ENCODE data around the gene NUTF2. TPM values are rescaled to one million over a fixed set of nuclear protein-coding genes. Genes with fewer than 3 reads are reported as not detected.

Gene NUTF2
- total RNA-seq, 1 donor from 2014 or later, result 186 TPM

DNA sequence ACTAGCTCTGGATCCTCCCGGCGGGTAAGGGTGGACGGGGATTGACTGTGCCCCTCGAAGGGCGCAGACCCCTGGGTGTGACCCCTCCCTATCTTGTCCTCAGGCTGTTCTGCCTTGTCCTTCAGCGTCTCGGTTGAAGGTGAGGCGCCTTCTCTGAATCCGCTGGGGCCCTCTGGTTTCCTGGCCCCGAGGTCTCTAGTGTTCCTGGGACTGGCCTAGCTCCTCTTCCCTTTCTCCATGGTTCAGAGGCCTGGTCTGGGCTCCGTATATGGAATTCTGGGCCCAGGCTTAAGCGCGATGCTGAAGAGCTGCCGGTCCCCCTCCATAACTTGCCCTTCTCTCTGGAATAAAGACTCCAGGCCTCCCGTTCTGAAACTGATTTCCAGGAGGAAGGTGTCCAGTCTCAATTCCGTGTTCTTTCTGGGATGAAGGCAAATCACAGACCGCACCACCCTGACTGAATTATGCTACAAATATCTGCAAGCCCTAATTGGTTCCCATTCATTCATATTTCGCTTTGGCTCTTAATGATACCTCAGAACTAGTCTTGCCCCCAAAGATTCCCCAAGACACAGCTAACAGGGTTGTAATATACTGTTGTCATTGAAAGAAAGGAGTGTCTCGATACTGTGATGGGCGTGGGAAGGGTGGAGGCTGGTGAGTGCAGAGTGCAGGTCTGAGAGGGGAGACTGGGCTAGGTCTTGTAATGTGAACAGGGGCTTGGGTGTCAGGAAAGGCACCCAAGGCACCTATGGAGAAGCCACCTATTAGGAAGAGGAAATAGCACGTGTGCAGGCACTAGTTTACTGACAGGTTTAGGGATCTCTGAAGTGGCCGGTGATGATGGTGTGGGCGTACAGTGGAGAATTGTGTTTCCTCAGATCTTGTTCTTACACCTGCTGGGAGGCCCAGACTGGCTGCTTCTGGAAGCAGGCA, 27.0 kb downstream of the NUTF2 start:
- H3K27ac Mint-ChIP-seq, result peak overlapping the region; percentile 81
- H3K4me3 Mint-ChIP-seq, result peak overlapping the region; percentile 88
- intact Hi-C loops (cut with micrococcal nuclease), result loop anchor here (1.0 to 5.0 kb wide), 8 partner anchors 20 to 95 kb away; partner anchors contain the start of genes NUTF2, PSKH1, RANBP10 and SLC12A4
- H3K9me3 Mint-ChIP-seq, result no peaks in the 10 kb centered on the region
- DNase-seq (ENCODE audit: low spot score), result no peak
- H3K36me3 Mint-ChIP-seq (ENCODE audit: low read depth), result peaks cover 36% of the 10 kb centered on the region
- no peaks in the 10 kb centered on the region for H3K27me3 Mint-ChIP-seq (ENCODE audit: insufficient read depth)
- peaks cover 35% of the 10 kb centered on the region for H3K4me1 Mint-ChIP-seq (ENCODE audit: low read depth)

DNA sequence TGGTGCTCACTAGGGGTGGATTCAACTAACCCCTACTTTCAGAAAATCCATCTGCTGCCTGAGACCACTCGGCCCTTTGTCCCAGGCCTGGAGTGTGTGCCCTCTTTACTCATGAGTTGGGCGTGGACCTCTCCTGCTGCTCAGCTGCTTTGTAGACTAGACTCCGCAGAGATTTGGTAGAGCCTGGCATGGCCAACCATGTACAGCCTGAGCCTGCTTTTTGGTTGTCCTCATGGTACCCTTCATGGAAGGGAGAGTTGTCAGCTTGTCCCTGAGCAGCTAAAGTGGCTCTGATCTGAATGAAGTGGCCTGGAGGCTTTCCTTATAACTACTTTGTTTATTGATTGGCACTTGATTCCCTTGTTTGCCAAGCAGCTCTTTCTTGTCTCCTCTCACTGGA, 27.6 kb downstream of the NUTF2 start:
- intact Hi-C loops (cut with micrococcal nuclease), result loop anchor here (5.0 kb wide), 1 partner anchor 42 kb away; no protein-coding TSS in a partner anchor
- Mint-ChIP-seq H3K27ac (peak overlapping the region; percentile 81), H3K9me3 (no peaks in the 10 kb centered on the region), H3K36me3 (ENCODE audit: low read depth) (peaks cover 43% of the 10 kb centered on the region), H3K4me3 (peak overlapping the region; percentile 88), H3K4me1 (ENCODE audit: low read depth) (peaks cover 35% of the 10 kb centered on the region), H3K27me3 (ENCODE audit: insufficient read depth) (no peaks in the 10 kb centered on the region)
- DNase-seq (ENCODE audit: low spot score), result no peak

DNA sequence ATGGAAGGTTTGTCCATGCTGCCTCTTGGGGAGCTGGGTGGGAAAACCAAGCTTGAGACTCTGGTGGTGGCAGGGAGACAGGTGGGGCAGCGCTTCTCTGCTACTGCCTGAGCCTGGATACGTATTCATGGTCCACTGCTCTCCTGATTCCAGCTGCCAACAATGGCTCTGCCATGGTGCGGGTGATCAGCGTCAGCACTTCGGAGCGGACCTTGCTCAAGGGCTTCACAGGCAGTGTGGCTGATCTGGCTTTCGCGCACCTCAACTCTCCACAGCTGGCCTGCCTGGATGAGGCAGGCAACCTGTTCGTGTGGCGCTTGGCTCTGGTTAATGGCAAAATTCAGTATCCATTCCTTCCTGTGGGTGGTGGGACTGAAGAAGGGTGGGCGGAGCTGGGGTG, 30.3 kb downstream of the NUTF2 start:
- Mint-ChIP-seq H3K36me3 (ENCODE audit: low read depth) (peaks cover 47% of the 10 kb centered on the region), H3K4me3 (no peak overlapping the region), H3K4me1 (ENCODE audit: low read depth) (peaks cover 35% of the 10 kb centered on the region), H3K27me3 (ENCODE audit: insufficient read depth) (no peaks in the 10 kb centered on the region), H3K9me3 (no peaks in the 10 kb centered on the region), H3K27ac (no peak overlapping the region)
- no peak for DNase-seq (ENCODE audit: low spot score)
- intact Hi-C loops (cut with micrococcal nuclease), result no loop called here

DNA sequence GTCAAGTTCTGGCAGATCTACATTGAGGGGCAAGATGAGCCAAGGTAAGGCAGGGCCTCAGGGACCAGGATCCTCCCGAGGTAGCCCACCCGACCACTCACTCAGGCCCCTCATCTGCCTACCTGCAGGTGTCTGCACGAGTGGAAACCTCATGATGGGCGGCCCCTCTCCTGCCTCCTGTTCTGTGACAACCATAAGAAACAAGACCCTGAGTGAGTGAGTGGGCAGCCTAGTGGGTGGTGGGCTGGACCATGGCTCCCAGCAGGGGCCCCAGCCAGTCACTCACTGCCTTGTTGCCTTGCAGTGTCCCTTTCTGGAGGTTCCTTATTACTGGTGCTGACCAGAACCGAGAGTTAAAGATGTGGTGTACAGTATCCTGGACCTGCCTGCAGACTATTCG, 31.5 kb downstream of the NUTF2 start:
- Mint-ChIP-seq H3K27me3 (ENCODE audit: insufficient read depth) (no peaks in the 10 kb centered on the region), H3K36me3 (ENCODE audit: low read depth) (peaks cover 52% of the 10 kb centered on the region), H3K27ac (no peak overlapping the region), H3K9me3 (no peaks in the 10 kb centered on the region), H3K4me3 (no peak overlapping the region), H3K4me1 (ENCODE audit: low read depth) (peaks cover 28% of the 10 kb centered on the region)
- no peak for DNase-seq (ENCODE audit: low spot score)
- intact Hi-C loops (cut with micrococcal nuclease), result no loop called here

DNA sequence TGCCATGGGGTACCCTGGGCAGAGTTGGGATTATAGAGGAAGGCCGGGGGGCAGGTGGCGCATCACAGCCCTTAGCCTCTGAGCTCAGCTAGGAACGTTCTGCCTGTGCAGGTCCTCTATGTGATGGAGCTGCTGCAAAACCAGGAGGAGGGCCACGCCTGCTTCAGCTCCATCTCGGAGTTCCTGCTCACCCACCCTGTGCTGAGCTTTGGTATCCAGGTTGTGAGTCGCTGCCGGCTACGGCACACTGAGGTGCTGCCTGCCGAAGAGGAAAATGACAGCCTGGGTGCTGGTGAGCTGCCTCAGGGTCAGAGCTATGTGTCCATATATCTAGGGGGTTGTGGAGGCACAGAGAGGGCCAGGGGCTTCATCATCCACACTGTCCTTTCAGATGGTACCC, 32.1 kb downstream of the NUTF2 start:
- Mint-ChIP-seq H3K27me3 (ENCODE audit: insufficient read depth) (no peaks in the 10 kb centered on the region), H3K4me1 (ENCODE audit: low read depth) (peaks cover 23% of the 10 kb centered on the region), H3K27ac (no peak overlapping the region), H3K4me3 (no peak overlapping the region), H3K9me3 (no peaks in the 10 kb centered on the region), H3K36me3 (ENCODE audit: low read depth) (peaks cover 57% of the 10 kb centered on the region)
- intact Hi-C loops (cut with micrococcal nuclease), result no loop called here
- DNase-seq (ENCODE audit: low spot score), result no peak

DNA sequence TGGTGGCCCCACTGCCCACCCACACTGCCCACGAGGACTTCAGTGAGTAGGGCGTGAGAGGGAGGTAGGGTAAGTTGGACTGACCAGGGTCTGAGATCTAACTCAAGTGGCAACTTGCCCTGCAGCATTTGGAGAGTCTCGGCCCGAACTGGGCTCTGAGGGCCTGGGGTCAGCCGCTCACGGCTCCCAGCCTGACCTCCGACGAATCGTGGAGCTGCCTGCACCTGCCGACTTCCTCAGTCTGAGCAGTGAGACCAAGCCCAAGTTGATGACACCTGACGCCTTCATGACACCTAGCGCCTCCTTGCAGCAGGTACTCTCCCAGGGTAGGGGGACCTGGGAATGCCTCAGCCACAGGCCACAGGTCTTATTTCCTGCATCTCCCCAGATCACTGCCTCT, 32.7 kb downstream of the NUTF2 start:
- Mint-ChIP-seq H3K36me3 (ENCODE audit: low read depth) (peaks cover 60% of the 10 kb centered on the region), H3K4me1 (ENCODE audit: low read depth) (peaks cover 17% of the 10 kb centered on the region), H3K9me3 (no peaks in the 10 kb centered on the region)

DNA sequence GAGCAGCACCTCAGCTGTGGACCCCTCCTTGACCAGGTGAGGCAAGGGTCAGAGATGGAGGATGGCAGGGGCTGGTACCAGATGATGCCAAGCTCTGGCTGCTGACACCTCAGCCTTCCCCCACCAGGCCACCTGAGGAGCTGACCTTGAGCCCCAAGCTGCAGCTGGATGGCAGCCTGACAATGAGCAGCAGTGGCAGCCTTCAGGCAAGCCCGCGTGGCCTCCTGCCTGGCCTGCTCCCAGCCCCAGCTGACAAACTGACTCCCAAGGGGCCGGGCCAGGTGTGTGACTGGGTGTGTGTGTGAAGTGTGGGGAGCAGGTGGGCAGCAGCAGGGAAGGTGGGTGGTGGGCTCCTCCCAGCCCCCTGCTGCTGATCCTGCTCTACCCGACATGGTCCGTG, 33.2 kb downstream of the NUTF2 start:
- DNase-seq (ENCODE audit: low spot score), result no peak
- no peak overlapping the region for H3K27ac Mint-ChIP-seq
- no peak overlapping the region for H3K4me3 Mint-ChIP-seq
- no peaks in the 10 kb centered on the region for H3K27me3 Mint-ChIP-seq (ENCODE audit: insufficient read depth)
- peaks cover 61% of the 10 kb centered on the region for H3K36me3 Mint-ChIP-seq (ENCODE audit: low read depth)
- peaks cover 12% of the 10 kb centered on the region for H3K4me1 Mint-ChIP-seq (ENCODE audit: low read depth)
- no peaks in the 10 kb centered on the region for H3K9me3 Mint-ChIP-seq
- intact Hi-C loops (cut with micrococcal nuclease), result no loop called here

More for the DNA sequence above, 32.7 kb downstream of the NUTF2 start:
- DNase-seq (ENCODE audit: low spot score), result no peak
- no peak overlapping the region for H3K27ac Mint-ChIP-seq
- no peak overlapping the region for H3K4me3 Mint-ChIP-seq
- intact Hi-C loops (cut with micrococcal nuclease), result no loop called here
- no peaks in the 10 kb centered on the region for H3K27me3 Mint-ChIP-seq (ENCODE audit: insufficient read depth)

DNA sequence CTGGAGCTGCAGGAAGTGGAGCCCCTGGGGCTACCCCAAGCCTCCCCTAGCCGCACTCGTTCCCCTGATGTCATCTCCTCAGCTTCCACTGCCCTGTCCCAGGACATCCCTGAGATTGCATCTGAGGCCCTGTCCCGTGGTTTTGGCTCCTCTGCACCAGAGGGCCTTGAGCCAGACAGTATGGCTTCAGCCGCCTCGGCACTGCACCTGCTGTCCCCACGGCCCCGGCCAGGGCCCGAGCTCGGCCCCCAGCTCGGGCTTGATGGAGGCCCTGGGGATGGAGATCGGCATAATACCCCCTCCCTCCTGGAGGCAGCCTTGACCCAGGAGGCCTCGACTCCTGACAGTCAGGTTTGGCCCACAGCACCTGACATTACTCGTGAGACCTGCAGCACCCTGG, 33.9 kb downstream of the NUTF2 start:
- Mint-ChIP-seq H3K36me3 (ENCODE audit: low read depth) (peaks cover 56% of the 10 kb centered on the region), H3K27ac (no peak overlapping the region), H3K27me3 (ENCODE audit: insufficient read depth) (no peaks in the 10 kb centered on the region), H3K4me1 (ENCODE audit: low read depth) (peaks cover 6% of the 10 kb centered on the region), H3K9me3 (no peaks in the 10 kb centered on the region), H3K4me3 (no peak overlapping the region)
- no peak for DNase-seq (ENCODE audit: low spot score)
- intact Hi-C loops (cut with micrococcal nuclease), result no loop called here

DNA sequence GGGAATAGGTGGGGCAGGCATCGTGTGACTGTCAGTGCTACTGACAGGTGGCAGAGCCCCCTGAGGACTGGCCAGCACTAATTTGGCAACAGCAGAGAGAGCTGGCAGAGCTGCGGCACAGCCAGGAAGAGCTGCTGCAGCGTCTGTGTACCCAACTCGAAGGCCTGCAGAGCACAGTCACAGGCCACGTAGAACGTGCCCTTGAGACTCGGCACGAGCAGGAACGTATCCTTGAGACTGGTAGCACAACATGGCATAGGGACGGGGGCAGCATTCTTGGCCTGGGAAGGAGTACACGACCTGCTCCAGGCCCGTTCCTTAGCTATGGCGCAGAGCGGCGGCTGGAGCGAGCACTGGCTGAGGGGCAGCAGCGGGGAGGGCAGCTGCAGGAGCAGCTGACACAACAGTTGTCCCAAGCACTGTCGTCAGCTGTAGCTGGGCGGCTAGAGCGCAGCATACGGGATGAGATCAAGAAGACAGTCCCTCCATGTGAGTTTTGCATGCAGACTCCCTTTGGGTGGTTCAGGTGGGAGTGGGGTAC, 35.0 kb downstream of the NUTF2 start:
- H3K4me1 Mint-ChIP-seq (ENCODE audit: low read depth), result no peaks in the 10 kb centered on the region
- DNase-seq (ENCODE audit: low spot score), result no peak
- H3K36me3 Mint-ChIP-seq (ENCODE audit: low read depth), result peaks cover 56% of the 10 kb centered on the region
- no peaks in the 10 kb centered on the region for H3K9me3 Mint-ChIP-seq
- intact Hi-C loops (cut with micrococcal nuclease), result no loop called here
- H3K27me3 Mint-ChIP-seq (ENCODE audit: insufficient read depth), result no peaks in the 10 kb centered on the region
- H3K4me3 Mint-ChIP-seq, result no peak overlapping the region
- no peak overlapping the region for H3K27ac Mint-ChIP-seq

DNA sequence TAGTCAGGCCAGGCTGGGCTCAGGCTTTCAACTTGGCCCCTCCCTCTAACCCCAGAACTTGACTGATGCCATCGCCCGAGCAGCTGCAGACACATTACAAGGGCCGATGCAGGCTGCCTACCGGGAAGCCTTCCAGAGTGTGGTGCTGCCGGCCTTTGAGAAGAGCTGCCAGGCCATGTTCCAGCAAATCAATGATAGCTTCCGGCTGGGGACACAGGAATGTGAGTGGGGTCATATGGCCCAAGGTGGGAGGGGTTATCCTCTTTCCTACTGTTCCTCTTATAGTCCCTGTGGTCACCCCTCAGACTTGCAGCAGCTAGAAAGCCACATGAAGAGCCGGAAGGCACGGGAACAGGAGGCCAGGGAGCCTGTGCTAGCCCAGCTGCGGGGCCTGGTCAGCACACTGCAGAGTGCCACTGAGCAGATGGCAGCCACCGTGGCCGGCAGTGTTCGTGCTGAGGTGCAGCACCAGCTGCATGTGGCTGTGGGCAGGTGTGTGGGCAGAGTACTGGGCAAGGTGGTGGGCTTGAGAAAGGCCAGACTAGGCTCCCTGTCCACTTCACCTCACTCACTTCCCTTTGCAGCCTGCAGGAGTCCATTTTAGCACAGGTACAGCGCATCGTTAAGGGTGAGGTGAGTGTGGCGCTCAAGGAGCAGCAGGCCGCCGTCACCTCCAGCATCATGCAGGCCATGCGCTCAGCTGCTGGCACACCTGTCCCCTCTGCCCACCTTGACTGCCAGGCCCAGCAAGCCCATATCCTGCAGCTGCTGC, 35.8 kb downstream of the NUTF2 start:
- no peaks in the 10 kb centered on the region for H3K4me1 Mint-ChIP-seq (ENCODE audit: low read depth)
- no peak overlapping the region for H3K27ac Mint-ChIP-seq
- H3K36me3 Mint-ChIP-seq (ENCODE audit: low read depth), result peaks cover 49% of the 10 kb centered on the region
- intact Hi-C loops (cut with micrococcal nuclease), result loop anchor here (1.0 kb wide), 2 partner anchors 46 to 158 kb away; no protein-coding TSS in a partner anchor
- H3K27me3 Mint-ChIP-seq (ENCODE audit: insufficient read depth), result no peaks in the 10 kb centered on the region
- H3K4me3 Mint-ChIP-seq, result no peak overlapping the region
- no peaks in the 10 kb centered on the region for H3K9me3 Mint-ChIP-seq
- DNase-seq (ENCODE audit: low spot score), result no peak

DNA sequence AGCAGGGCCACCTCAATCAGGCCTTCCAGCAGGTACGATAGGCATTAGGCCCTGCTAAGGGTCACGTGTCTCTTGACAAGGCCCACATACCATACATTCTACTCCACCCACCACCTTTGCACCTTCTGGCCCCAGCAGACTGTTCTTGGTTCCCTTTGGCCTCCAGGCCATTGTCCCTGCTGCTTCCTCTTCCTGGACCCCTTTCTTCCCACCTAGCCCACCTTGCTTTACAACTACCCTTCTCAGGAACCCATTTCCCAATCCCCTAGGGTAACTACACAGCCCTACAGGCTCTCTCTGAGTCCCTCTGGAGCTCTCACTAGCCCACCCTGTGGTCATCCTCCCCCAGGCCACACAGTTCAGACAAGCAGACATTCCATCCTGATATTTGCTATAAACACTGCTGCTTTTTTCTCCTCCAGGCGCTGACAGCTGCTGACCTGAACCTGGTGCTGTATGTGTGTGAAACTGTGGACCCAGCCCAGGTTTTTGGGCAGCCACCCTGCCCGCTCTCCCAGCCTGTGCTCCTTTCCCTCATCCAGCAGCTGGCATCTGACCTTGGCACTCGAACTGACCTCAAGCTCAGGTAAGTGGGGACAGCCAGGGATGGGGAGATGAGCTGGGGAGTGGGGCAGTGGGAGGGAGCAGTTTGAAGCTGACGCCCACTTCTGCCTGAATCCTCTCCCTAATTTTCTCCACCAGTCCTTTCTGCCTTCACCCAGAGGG, 36.6 kb downstream of the NUTF2 start:
- Mint-ChIP-seq H3K4me1 (ENCODE audit: low read depth) (no peaks in the 10 kb centered on the region), H3K27ac (no peak overlapping the region), H3K36me3 (ENCODE audit: low read depth) (peaks cover 42% of the 10 kb centered on the region), H3K27me3 (ENCODE audit: insufficient read depth) (no peaks in the 10 kb centered on the region), H3K4me3 (no peak overlapping the region), H3K9me3 (no peaks in the 10 kb centered on the region)
- intact Hi-C loops (cut with micrococcal nuclease), result loop anchor here (1.0 kb wide), 2 partner anchors 45 to 157 kb away; no protein-coding TSS in a partner anchor
- DNase-seq (ENCODE audit: low spot score), result no peak

DNA sequence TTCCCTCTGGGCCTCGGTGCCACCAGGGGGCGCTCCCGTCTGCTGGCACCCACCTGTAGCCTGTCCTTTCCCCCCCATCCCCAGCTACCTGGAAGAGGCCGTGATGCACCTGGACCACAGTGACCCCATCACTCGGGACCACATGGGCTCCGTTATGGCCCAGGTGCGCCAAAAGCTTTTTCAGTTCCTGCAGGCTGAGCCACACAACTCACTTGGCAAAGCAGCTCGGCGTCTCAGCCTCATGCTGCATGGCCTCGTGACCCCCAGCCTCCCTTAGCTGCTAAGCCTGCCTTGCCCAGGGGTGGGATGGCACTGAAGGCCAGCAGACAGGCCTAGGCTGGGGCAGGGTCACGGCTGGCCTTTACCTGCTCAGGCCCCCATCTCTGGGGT, 37.1 kb downstream of the NUTF2 start:
- Mint-ChIP-seq H3K36me3 (ENCODE audit: low read depth) (peaks cover 37% of the 10 kb centered on the region), H3K27me3 (ENCODE audit: insufficient read depth) (no peaks in the 10 kb centered on the region), H3K9me3 (no peaks in the 10 kb centered on the region), H3K4me3 (no peak overlapping the region), H3K4me1 (ENCODE audit: low read depth) (no peaks in the 10 kb centered on the region), H3K27ac (no peak overlapping the region)
- intact Hi-C loops (cut with micrococcal nuclease), result loop anchor here (1.0 kb wide), 2 partner anchors 44 to 156 kb away; no protein-coding TSS in a partner anchor
- peak; percentile 56 for DNase-seq (ENCODE audit: low spot score)

All from activated T-helper 1 cell treated with anti-CD3 and anti-CD28 coated beads, Interleukin-12 subunit alpha, Interleukin-12 subunit beta, Interleukin-2, Interleukin-4 antibody, amounts not matched to agents 30 ng/mL and 10 ng/mL and 1 ng/mL, durations not matched to agents 14 hours and 24 hours and 36 hours (primary cell).